Endothelial cell of coronary artery (primary cell): ENCODE data around the gene ALDH3B2. TPM values are rescaled to one million over a fixed set of nuclear protein-coding genes. Genes with fewer than 3 reads are reported as not detected.

Experiments used
- total RNA-seq: library from RNA; depleted of rRNA; stranded (reverse); fragments of >200 nt; gene quantifications from 2 replicates; pipeline ENCODE4 v1.2.3, GENCODE V29; 2014

ALDH3B2 gene, protein sequence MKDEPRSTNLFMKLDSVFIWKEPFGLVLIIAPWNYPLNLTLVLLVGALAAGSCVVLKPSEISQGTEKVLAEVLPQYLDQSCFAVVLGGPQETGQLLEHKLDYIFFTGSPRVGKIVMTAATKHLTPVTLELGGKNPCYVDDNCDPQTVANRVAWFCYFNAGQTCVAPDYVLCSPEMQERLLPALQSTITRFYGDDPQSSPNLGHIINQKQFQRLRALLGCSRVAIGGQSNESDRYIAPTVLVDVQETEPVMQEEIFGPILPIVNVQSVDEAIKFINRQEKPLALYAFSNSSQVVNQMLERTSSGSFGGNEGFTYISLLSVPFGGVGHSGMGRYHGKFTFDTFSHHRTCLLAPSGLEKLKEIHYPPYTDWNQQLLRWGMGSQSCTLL
- total RNA-seq = not detected in 2 replicates

DNA sequence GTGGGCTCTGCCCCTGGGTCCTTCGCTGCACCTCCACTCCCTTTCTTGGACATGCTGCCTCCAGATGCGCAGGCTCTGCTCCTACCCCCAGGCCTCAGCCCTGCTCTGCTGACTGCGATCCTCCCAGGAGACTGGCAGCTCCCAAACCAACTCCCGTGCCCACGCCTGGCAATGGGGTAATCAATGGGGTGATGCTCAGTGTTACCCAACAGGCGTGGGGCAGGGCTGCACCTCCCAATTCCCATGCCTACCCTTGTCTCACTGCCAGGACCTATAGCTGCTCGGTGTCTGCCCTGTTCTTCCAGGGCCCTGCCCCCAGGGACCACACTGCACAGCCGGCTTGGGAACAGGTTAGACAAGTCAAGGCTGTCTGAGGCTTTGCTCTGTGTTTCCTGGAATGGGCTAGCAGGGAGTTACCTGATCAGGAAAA, at the start of gene ALDH3B2:
TSS of gene ALDH3B2 (minus strand) at position 182 of the 430 bp plus-strand sequence. CDS start 7,688 bp downstream, outside the sequence.

DNA sequence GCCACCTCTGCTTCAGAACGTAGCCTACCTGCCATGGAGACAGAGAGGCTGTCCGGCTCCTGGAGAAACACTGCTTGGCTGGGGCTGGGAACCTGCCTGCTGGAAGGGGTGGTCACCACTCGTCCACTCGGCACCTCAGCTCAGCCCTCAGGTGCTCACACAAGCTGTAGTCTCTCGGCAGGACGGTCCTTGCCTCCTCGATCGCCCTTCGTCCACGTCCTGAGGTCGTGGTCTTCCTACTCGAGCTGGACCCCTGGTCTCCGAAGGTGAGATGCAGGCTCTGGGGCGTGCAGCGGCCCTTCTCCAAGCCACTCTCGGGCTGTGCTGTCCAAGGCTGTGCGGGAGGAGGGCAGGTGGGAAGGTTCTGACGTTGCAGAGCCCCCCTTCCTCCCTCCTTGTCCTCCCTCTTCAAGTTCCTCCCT, 35.0 kb downstream of the ALDH3B2 start, which contains the start of gene TBX10:
TSS of gene TBX10 (minus strand) at position 326 of the 422 bp plus-strand sequence. CDS start at position 35, 291 bp downstream.

DNA sequence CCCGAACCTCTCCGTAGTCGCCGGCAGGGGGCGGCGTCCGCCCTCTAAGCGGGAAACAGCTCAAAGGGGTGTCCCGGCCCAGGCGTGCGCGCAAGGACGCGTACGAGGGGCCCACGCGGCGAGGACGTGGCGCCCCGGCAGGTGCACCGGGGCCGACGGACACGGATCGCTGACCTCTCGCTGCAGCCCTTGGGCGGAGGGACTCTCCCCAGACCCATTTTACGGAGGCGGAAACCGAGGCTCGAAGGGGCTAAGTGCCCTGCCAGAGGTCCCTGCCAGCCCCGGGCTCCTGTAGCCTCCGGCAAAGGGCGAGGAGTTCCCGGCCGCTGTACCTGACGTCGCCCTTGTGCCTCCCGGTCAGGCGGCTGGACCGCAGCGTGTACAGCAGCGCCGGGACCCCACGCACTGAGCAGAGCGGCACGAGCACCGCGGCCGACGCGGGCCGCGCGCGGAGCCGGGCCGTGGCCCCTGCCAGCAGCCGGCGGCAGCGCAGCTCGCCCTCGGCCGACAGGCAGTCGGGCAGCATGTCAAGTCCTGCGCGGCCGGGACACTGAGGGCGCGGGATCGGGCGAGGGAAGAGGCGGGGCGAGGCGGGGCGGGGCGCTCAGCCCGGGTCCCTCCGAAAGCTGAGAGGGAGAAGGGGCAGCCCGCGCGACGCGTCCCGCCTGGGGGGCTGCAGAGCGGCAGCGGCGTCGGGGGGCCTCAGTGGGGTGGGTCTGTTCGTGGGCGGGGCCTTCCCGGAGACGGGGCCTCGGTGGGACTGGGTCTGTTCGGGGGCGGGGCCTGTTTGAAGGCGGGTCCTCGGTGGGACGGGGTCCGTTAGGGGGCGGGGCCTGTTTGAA, 44.8 kb downstream of the ALDH3B2 start, which contains the start of gene NUDT8:
TSS of gene NUDT8 (minus strand) at position 552 of the 842 bp plus-strand sequence. CDS start at position 526, 26 bp downstream.

Other genes starting within 250 kb of the ALDH3B2 start
- gene RPS6KB2, start 246.1 kb downstream of the ALDH3B2 start, total RNA-seq = 29.7 and 32.5 TPM in 2 replicates
- 0.18 and 0.85 TPM in 2 replicates for gene PTPRCAP, start 236.9 kb downstream of the ALDH3B2 start, total RNA-seq
- gene CORO1B, start 231.1 kb downstream of the ALDH3B2 start, total RNA-seq = 133 and 168 TPM in 2 replicates
- not detected in 2 replicates for gene GPR152, start 221.9 kb downstream of the ALDH3B2 start, total RNA-seq
- 0.45 and 1.1 TPM in 2 replicates for gene CABP4, start 219.3 kb downstream of the ALDH3B2 start, total RNA-seq
- 9.7 and 22.0 TPM in 2 replicates for gene TMEM134, start 205.4 kb downstream of the ALDH3B2 start, total RNA-seq
- 86.3 and 135 TPM in 2 replicates for gene AIP, start 191.6 kb downstream of the ALDH3B2 start, total RNA-seq
- gene PITPNM1, start 169.3 kb downstream of the ALDH3B2 start, total RNA-seq = 11.2 and 24.2 TPM in 2 replicates
- 12.7 and 13.1 TPM in 2 replicates for gene CDK2AP2, start 166.5 kb downstream of the ALDH3B2 start, total RNA-seq
- gene CABP2, start 151.2 kb downstream of the ALDH3B2 start, total RNA-seq = not detected in 2 replicates
- gene GSTP1, start 90.8 kb downstream of the ALDH3B2 start, total RNA-seq = 850 and 1,023 TPM in 2 replicates
- gene NDUFV1, start 67.7 kb downstream of the ALDH3B2 start, total RNA-seq = 192 and 205 TPM in 2 replicates
- gene NUDT8, start 44.7 kb downstream of the ALDH3B2 start, total RNA-seq = 2.4 and 6.2 TPM in 2 replicates
- gene TBX10, start 34.9 kb downstream of the ALDH3B2 start, total RNA-seq = not detected in 2 replicates
- gene ACY3, start 23.9 kb downstream of the ALDH3B2 start, total RNA-seq = not detected in 2 replicates